HG03280 (cell line): Measurements from ENCODE around the gene KANK4.

Source experiments
- ATAC-seq: cut with Tn5 transposase; IDR thresholded peaks from one replicate; pipeline ENCODE4 v1.9.1; 2021; ENCODE audit warnings: mild to moderate bottlenecking, moderate library complexity; ENCODE audit not compliant: unreplicated experiment

The KANK4 gene

GRCh38 chr1:62337706-62338631, 18.7 kb upstream of the KANK4 start:
- no peak for ATAC-seq

DNA sequence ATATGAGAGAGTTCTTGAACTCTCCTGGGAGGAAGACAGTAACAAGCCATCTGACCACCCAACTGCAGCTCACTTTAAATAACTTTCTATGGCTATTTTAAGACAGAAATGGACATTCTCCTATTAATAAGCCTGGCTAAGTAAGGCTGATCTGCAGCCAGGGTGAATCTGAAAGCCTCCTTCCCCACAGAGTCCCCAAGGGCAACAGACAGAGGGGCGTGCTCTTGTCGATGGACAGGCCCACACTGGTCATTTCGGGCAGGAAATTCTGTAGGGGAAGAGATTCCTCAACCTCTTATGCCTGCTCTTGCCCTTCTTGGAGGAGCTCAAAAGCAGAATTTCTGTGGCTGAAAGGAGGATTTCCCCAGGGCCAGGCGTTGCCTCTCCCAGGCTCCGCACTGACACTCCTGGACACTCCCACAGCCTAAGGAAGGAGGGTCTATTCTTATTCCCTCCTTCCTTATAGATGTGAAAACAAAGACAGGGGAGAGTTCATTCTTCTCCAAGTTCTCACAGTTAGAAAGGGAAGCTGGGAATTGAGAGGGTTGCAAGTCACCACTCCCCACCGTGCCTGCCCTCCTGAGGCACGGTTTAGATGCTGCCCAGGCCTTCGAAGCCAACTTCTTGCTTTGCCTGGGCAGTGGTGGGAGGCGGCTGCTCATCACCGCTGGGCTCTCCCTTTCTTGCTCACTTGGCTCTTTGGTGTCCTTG, 17.9 kb upstream of the KANK4 start:
- ATAC-seq = no peak

DNA sequence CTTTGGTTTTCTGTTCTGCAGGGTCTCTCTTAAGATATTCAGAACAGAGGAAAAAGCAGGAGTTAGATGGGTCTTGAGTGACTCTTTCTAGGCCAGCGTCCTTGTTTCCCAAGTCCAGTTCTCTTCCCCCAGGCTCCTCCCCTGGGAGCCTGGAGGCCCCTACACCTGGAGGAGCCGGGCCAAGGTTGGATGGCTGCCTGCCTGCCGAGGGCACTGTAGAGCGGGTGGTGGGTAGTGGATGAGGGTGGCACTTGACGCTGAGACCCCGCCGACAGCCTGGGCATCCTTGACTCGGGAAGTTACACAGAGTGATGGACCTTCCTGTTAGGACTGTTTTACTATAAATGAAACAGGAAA, 17.4 kb upstream of the KANK4 start:
- ATAC-seq = no peak

GRCh38 chr1:62335656-62336055, 16.4 kb upstream of the KANK4 start:
- no peak for ATAC-seq

- no peak for ATAC-seq
Observed at GRCh38 chr1:62334434-62334985, 15.3 kb upstream of the KANK4 start.

- no peak for ATAC-seq
Observed at GRCh38 chr1:62333441-62333840, 14.2 kb upstream of the KANK4 start.

DNA sequence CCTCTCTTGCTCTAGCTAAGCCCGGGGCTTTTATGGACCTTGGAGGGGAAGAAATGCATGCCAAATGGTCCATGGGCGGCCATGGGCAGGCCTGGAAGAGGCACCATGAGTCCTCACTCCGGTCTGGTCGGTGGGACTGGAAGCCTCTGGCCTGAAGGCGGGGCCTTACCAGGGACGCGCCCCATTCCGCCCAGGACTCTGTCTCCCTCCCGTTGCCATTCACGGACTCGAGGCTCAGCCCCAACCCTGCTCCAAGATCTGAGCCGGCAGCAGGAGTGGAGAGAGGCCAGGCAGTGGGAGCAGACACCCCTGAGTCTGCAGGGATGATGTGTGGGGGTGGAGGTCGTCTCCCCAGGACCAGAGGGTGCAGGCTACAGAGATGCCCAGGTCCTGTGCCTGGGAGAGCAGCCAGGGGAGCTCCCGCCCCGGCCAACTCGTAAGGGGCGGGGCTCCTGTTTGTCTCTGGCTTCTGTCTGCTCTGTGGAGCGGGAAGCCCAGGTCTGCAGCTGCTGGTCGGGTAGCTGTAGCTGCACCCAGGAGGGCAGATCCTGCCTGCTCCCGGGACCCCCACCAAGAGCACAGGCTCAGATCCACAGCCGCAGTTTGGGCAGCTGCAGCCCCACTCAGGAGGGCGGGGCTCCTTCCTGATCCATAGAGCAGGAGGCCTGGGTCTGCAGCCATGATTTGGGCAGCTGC, 8.3 kb upstream of the KANK4 start:
- no peak for ATAC-seq

GRCh38 chr1:62325681-62326080, 6.4 kb upstream of the KANK4 start:
- ATAC-seq = no peak

- ATAC-seq = no peak
Observed at GRCh38 chr1:62325081-62325480, 5.8 kb upstream of the KANK4 start.

DNA sequence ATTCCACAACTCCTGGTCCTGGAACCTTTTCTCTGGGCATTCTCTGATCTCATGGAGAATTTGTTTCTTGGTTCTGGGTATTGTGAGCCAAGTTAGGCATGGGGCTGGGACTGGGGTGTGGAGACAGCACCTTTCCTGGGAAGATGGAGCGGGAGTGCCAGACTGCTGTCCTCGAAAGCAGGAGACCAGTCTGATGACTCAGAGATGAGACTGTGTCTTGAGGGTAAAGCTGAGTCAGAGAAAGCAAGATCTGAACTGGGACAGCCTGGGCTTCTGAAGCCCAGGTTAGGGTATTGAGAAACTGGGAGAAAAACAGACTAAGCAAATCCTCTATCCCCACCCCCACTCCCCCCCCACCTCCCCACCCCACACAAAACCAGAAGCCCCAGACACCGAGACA, 2.2 kb upstream of the KANK4 start:
- ATAC-seq = no peak

GRCh38 chr1:62318320-62318755, 896 bp downstream of the KANK4 start:
- ATAC-seq = no peak

DNA sequence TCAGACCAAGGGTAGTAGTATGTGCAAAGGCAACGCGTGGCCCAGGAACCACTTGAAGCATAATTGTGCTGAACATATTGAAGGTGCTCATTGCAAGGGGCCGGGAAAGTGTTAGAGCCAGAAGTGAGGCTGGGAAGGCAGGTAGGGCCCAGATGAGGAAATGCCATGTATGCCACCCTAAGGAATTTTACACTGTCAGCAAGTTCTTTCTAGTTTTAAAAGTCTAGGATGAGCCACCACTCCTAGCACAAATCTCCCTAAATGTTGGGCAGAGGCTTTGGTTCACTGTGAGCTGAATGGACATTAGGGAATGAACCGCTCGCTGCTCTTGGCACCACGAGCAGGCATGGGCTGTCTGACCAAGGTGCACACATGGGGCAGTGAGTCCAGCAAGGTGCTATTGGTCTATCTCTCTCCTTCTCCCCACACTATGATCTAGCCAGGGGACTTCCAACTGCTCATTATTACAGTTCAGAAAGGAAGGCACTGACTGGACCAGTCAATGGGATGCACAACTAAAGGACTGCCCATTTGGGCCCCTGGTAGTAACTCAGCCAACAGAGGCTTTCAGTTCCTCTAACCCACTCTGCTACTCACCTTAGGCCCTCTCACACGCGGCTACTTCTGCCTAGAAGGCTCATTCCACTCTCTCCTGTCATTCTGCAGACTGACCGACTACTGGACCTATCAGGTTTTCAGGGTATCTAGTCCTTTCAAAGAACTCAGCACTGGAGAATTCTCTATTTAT, 2.0 kb downstream of the KANK4 start:
- ATAC-seq = no peak

GRCh38 chr1:62316135-62316534, 3.1 kb downstream of the KANK4 start:
- no peak for ATAC-seq

DNA sequence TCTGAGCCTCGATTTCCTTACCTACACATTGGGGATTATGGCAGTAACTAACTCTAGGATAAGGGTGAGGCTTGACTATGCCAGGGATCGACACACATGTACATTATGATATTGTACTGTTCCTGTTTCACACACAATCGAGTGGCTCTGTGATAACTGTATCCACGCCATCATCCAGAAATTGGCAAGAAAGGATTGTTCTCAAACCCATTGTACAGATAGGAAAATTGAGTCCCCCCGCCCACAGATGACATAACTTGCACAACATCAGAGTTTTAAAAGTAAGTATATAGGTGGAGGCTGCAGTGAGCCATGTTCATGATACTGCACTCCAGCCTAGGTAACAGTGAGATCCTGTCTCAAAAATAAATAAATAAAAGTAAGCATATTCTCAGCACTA, 3.8 kb downstream of the KANK4 start:
- no peak for ATAC-seq

DNA sequence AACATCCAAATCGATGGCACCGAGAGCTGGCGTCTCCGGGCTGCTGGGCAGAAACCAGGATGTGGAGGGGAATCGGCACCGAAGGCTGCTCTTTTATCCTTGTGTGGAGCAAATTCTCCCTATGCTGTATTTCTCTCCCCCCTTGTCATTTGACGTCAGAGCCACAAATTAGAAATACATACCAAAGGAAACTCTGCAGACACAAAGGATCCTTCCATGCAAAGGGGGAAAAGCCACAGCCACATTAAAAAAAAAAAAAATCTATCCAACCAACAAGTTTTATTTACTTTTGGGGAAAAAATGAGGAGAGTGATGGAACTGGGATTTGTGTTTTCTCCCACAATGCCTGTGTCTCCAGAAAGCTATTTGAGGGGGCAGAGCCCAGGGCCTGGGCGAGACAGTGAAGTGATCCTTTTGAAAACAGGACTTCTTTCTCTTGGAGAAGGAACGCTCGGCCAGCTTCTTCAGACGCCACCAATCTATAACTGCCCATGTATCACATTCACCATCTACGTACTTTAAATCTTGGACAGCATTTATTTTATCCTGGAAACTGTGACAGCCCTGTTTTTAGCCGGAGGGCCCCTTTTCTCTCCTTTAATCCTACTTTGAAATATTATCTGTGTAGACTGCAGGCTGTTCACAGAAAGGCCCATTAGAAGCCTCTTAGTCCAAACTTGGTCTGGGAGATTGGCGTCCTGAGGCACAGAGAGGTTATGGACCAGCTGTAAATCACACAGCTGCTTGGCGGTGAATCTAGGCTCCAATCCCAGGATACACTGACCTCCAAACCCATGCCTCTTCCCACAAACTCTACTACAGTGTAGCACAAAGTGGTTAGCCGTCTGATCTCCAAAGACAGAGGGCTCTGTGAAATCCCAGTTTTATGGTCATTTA, 4.5 kb downstream of the KANK4 start:
- ATAC-seq = no peak

- ATAC-seq = no peak
Observed at GRCh38 chr1:62312698-62313097, 6.5 kb downstream of the KANK4 start.

GRCh38 chr1:62311473-62311943, 7.7 kb downstream of the KANK4 start:
- no peak for ATAC-seq

- ATAC-seq = no peak
Observed at GRCh38 chr1:62309906-62310305, 9.3 kb downstream of the KANK4 start.

- no peak for ATAC-seq
Observed at GRCh38 chr1:62308606-62309005, 10.6 kb downstream of the KANK4 start.
